AG04449 (cell line): ENCODE results near the gene TCAP.

Source experiments
- CTCF ChIA-PET: fragments of 350-600 bp; formaldehyde crosslinking; extraction: SDS; loops from one replicate; lab custom pipeline; 2021; ENCODE audit warnings: antibody characterized with exemption; lab: Yijun Ruan, JAX
- POLR2A ChIA-PET: fragments of 400-600, 350-600 bp; formaldehyde crosslinking; extraction: SDS; loops from one replicate; lab custom pipeline; 2020; ENCODE audit warnings: antibody characterized with exemption, inconsistent platforms; lab: Yijun Ruan, JAX
- DNase-seq: peaks from one replicate; pipeline ENCODE4 v3.0.0-alpha.2; 2010; ENCODE audit warnings: low read depth, low spot score
- H3K4me3 ChIP-seq: 2 replicates; pipeline ENCODE4 v1.5.1; 2011; ENCODE audit warnings: low read depth, mild to moderate bottlenecking, control low read depth, low read length
- CTCF ChIP-seq: IDR thresholded peaks from one replicate; pipeline ENCODE4 v1.5.1; 2011; ENCODE audit warnings: mild to moderate bottlenecking, moderate library complexity, low read length, control low read depth, inconsistent platforms; ENCODE audit not compliant: insufficient read depth; ENCODE audit errors: missing control alignments

Gene TCAP, protein sequence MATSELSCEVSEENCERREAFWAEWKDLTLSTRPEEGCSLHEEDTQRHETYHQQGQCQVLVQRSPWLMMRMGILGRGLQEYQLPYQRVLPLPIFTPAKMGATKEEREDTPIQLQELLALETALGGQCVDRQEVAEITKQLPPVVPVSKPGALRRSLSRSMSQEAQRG

DNA sequence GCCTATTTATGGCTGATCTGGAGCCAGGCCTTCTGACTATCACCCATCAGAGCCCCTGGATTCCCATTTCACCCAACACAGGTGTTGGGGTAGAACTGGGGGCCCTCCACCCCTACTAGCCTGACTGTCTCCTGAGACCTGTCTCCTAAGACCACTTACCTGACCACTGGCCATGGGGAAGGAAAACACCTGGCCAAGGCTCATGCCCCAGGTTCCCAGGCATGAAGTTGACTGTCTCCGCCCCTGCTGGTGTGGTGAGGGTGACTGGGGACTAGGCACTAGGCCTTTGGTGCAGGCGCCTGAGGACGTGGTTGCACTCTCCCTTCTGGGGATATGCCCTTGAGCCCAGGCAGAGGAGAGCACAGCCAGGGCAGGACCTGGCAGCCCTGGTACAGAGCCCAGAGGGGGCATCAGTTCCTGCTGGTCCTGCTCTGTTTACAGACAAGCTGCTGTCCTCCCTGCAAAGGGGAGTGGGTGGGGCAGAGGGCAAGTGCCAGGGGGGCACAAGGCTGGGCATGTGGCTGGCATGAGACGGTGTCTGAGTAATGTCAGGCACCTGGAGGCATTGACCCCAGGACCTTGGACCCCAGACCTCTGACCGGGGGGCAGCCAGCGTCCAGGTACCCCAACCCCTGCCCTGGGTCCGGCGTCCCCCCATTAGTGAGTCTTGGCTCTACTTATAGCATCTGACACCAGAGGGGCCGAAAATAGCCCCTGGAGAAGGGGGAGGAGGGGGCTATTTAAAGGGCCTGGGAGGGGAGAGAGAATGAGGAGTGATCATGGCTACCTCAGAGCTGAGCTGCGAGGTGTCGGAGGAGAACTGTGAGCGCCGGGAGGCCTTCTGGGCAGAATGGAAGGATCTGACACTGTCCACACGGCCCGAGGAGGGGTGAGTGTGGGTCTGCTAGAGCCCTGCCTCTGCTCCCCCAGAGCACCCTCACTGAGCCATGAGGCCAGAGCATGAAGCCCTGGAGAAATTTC, at the start of gene TCAP:
Gene TCAP (plus strand): TSS at position 769 of the 981 bp plus-strand sequence. CDS start 11 bp downstream, at position 780.
- no peak for DNase-seq
- CTCF ChIA-PET = interaction anchor here (2.7 to 9.2 kb wide), 4 partner anchors 10 to 42 kb away, joined by 16 to 237 read pairs (median 66); partner anchors contain the start of gene PPP1R1B
- H3K4me3 ChIP-seq = no peak within 1 kb of the TSS
- POLR2A ChIA-PET = interaction anchor here (1.2 kb wide), 1 partner anchor 35 kb away, joined by 3 read pairs; the partner anchor contains the start of gene ERBB2
- no peak for TF ChIP-seq CTCF

DNA sequence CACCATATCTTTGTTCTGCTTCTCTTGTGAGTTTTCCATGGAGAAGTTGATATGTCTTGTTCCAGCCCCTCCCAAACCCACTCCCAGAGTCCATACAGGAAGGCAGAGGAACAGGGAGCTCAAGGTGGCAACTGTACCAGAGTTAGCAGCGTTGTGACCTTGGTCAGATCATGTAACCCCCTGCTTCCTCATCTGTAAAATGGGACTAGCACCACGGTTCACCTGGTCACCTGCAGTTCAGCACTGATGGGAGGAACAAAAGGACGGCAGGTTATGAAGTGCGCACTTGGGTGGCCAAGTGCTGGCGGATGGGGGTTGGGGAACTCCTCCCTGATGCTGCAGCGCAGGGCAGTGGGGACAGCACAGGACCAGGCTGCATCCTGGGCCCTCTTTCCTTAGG, 49.7 kb upstream of the TCAP start:
- CTCF ChIA-PET = interaction anchor here (1.0 to 23.4 kb wide), 5 partner anchors 6 to 60 kb away, joined by 3 to 822 read pairs (median 60); partner anchors contain the start of genes PPP1R1B and STARD3
- no peak for TF ChIP-seq CTCF
- DNase-seq = no peak
- POLR2A ChIA-PET = no interaction called here
- no peak overlapping the region for H3K4me3 ChIP-seq

DNA sequence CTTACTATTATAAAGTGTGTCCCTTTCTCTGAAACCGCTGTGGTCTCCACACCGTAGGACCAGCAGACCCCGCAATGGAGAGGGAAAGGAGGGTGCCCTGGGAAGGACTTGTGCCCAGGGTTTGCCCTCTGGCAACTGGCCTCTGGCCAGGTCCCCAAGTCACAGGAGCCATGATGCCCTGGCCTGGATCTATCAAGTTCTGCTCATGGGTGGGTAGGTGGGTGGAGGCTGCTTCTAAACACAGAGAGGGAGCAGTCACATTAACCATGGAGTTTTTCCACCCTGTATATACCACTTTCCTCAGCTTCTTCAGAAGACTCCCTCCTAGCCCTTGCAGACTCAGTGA, 48.1 kb upstream of the TCAP start:
- POLR2A ChIA-PET = interaction anchor here (0.7 kb wide), 1 partner anchor 130 kb away, joined by 3 read pairs; no protein-coding TSS in a partner anchor
- H3K4me3 ChIP-seq = peak overlapping the region; percentile 57
- DNase-seq = no peak
- CTCF ChIA-PET = interaction anchor here (13.7 to 23.4 kb wide), 3 partner anchors 24 to 62 kb away, joined by 237 to 822 read pairs (median 781); partner anchors contain the start of genes PNMT, PPP1R1B, STARD3 and TCAP
- no peak for TF ChIP-seq CTCF

- DNase-seq = no peak
- no peak for TF ChIP-seq CTCF
- ChIA-PET CTCF (interaction anchor here (13.7 to 23.4 kb wide), 3 partner anchors 24 to 62 kb away, joined by 237 to 822 read pairs (median 781); partner anchors contain the start of genes PNMT, PPP1R1B, STARD3 and TCAP), POLR2A (interaction anchor here (0.7 kb wide), 1 partner anchor 130 kb away, joined by 3 read pairs; no protein-coding TSS in a partner anchor)
- H3K4me3 ChIP-seq = peak overlapping the region; percentile 57
These were observed 47.5 kb upstream of the TCAP start for GRCh38 chr17:39617446-39618245.

- ChIA-PET CTCF (interaction anchor here (1.1 to 23.4 kb wide), 11 partner anchors 13 to 139 kb away, joined by 3 to 822 read pairs (median 37); partner anchors contain the start of genes ERBB2, NEUROD2, PNMT and PPP1R1B), POLR2A (no interaction called here)
- peak overlapping the region; percentile 57 for H3K4me3 ChIP-seq
- no peak for TF ChIP-seq CTCF
- DNase-seq = no peak
These were observed 46.8 kb upstream of the TCAP start for GRCh38 chr17:39618246-39618913.
